Occipital lobe (tissue), 2 donors: Measurements from ENCODE around the gene TOP2A. TPM values are rescaled to one million over a fixed set of nuclear protein-coding genes. Genes with fewer than 3 reads are reported as not detected.
"Not testable (repeated sequence)": the region's sequence is repeated elsewhere in the genome, so short reads cannot be mapped to it uniquely, and the experiment has no call there.

Source experiments
- DNase-seq: peaks from one replicate; lab custom pipeline; 2025; lab: John Stamatoyannopoulos, UW
- total RNA-seq: library from RNA; depleted of rRNA; stranded (reverse); fragments of >200 nt; gene quantifications from one replicate; pipeline ENCODE4 v1.2.3, GENCODE V29; 2014

Gene TOP2A
- total RNA-seq, 1 donor from 2014 or later = 24.0 TPM

- no peak for DNase-seq
Observed at GRCh38 chr17:40432864-40433528, 15.3 kb upstream of the TOP2A start.

- no peak for DNase-seq
Observed at GRCh38 chr17:40431231-40431602, 13.5 kb upstream of the TOP2A start.

GRCh38 chr17:40430272-40431230 lies 12.9 kb upstream of the TOP2A start:
- DNase-seq = no peak

GRCh38 chr17:40427002-40427491 lies 9.4 kb upstream of the TOP2A start:
- no peak for DNase-seq

- DNase-seq = no peak
Observed at GRCh38 chr17:40425741-40426140, 8.0 kb upstream of the TOP2A start.

GRCh38 chr17:40422990-40423633 lies 5.4 kb upstream of the TOP2A start:
- no peak for DNase-seq

GRCh38 chr17:40419559-40420331 lies 2.0 kb upstream of the TOP2A start:
- no peak for DNase-seq

GRCh38 chr17:40418428-40418706 lies 671 bp upstream of the TOP2A start:
- no peak for DNase-seq

- no peak for DNase-seq
Observed at GRCh38 chr17:40417258-40417608, 463 bp downstream of the TOP2A start.

- no peak for DNase-seq
Observed at GRCh38 chr17:40416671-40417070, 1.0 kb downstream of the TOP2A start.

GRCh38 chr17:40415390-40415789 lies 2.3 kb downstream of the TOP2A start:
- no peak for DNase-seq

- DNase-seq = not testable (repeated sequence)
Observed at GRCh38 chr17:40414312-40414711, 3.4 kb downstream of the TOP2A start.

- no peak for DNase-seq
Observed at GRCh38 chr17:40412880-40413279, 4.8 kb downstream of the TOP2A start.

- no peak for DNase-seq
Observed at GRCh38 chr17:40411821-40412220, 5.9 kb downstream of the TOP2A start.

- DNase-seq = no peak
Observed at GRCh38 chr17:40410082-40410481, 7.6 kb downstream of the TOP2A start.

- DNase-seq = not testable (repeated sequence)
Observed at GRCh38 chr17:40409540-40409939, 8.2 kb downstream of the TOP2A start.

GRCh38 chr17:40407460-40407859 lies 10.2 kb downstream of the TOP2A start:
- DNase-seq = no peak

- DNase-seq = no peak
Observed at GRCh38 chr17:40404003-40404402, 13.7 kb downstream of the TOP2A start.

- DNase-seq = no peak
Observed at GRCh38 chr17:40402668-40403067, 15.0 kb downstream of the TOP2A start.

GRCh38 chr17:40399185-40399584 lies 18.5 kb downstream of the TOP2A start:
- no peak for DNase-seq

GRCh38 chr17:40386555-40386954 lies 31.1 kb downstream of the TOP2A start:
- DNase-seq = not testable (repeated sequence)

GRCh38 chr17:40382251-40382650 lies 35.4 kb downstream of the TOP2A start:
- no peak for DNase-seq
